Measurements from ENCODE around the gene PRMT7. TPM values are rescaled to one million over a fixed set of nuclear protein-coding genes. Genes with fewer than 3 reads are reported as not detected.

Gene PRMT7
- polyA plus RNA-seq, 1 donor (not counting 4 experiments of a cell fraction or from before 2014, with no cell fraction given): 27.4 TPM

- Histone ChIP-seq H3K4me1 (ENCODE audit: control insufficient read depth, extremely low read depth, insufficient read depth, low read length) (no peaks in the 10 kb centered on the region), H3K4me3 (ENCODE audit: control insufficient read depth in 2 of 3, extremely low read depth in 1 of 3, insufficient read depth in 2 of 3, low read depth in 1 of 3, low read length in 3 of 3) (no peak overlapping the region), H2AFZ (ENCODE audit: control insufficient read depth, low read length) (no peak overlapping the region), H3K79me2 (ENCODE audit: control insufficient read depth, insufficient read depth, low read length) (peaks cover 9% of the 10 kb centered on the region), H3K9me1 (ENCODE audit: control insufficient read depth, extremely low read depth, insufficient read depth, low read length) (no peaks in the 10 kb centered on the region), H3K36me3 (ENCODE audit: control insufficient read depth in 2 of 2, extremely low read depth in 1 of 2, insufficient read depth in 2 of 2, low read length in 2 of 2) (peaks cover 12 to 14% of the 10 kb centered on the region in 2 experiments), H3K27ac (ENCODE audit: control insufficient read depth, insufficient read depth, low read length) (no peak overlapping the region), H3K9me3 (ENCODE audit: control insufficient read depth, low read depth, low read length) (no peaks in the 10 kb centered on the region), H3K4me2 (ENCODE audit: control insufficient read depth, extremely low read depth, insufficient read depth, low read depth, low read length) (no peak overlapping the region), H3K9ac (ENCODE audit: control insufficient read depth, extremely low read depth, insufficient read depth, low read length) (no peak overlapping the region), H4K20me1 (ENCODE audit: control insufficient read depth, extremely low read depth, insufficient read depth, low read length) (no peaks in the 10 kb centered on the region), H3K27me3 (ENCODE audit: control insufficient read depth, extremely low read depth, insufficient read depth, low read length) (no peaks in the 10 kb centered on the region)
- DNase-seq (ENCODE audit: low read depth, low spot score) (no peak), FAIRE-seq (no peak)
- dilution Hi-C loops (cut with MboI; ENCODE audit: extremely low pct_ligation_motif_present, low sequenced_read_pairs): no loop called here
- TF ChIP-seq EZH2 (IDR thresholded peaks at IDR 0.05; ENCODE audit: low read length) (no peak), CTCF (optimal IDR thresholded peaks at IDR 0.05 in 1 of 3, IDR thresholded peaks at IDR 0.05 in 1 of 3, conservative IDR thresholded peaks at IDR 0.05 in 1 of 3; ENCODE audit: extremely low read depth in 1 of 3, insufficient read depth in 2 of 3, low read length in 3 of 3) (no peak)
These were observed 29.3 kb upstream of the PRMT7 start for GRCh38 chr16:68281368-68282063.

- no peaks in the 10 kb centered on the region for H4K20me1 ChIP-seq (ENCODE audit: control insufficient read depth, extremely low read depth, insufficient read depth, low read length)
- no peak overlapping the region for H3K9ac ChIP-seq (ENCODE audit: control insufficient read depth, extremely low read depth, insufficient read depth, low read length)
- no peak overlapping the region for H3K27ac ChIP-seq (ENCODE audit: control insufficient read depth, insufficient read depth, low read length)
These were observed 28.8 kb upstream of the PRMT7 start for GRCh38 chr16:68282064-68282452.

More at GRCh38 chr16:68282064-68282452, 28.8 kb upstream of the PRMT7 start:
- Histone ChIP-seq H3K79me2 (ENCODE audit: control insufficient read depth, insufficient read depth, low read length) (peaks cover 8% of the 10 kb centered on the region), H3K4me2 (ENCODE audit: control insufficient read depth, extremely low read depth, insufficient read depth, low read depth, low read length) (no peak overlapping the region), H3K9me1 (ENCODE audit: control insufficient read depth, extremely low read depth, insufficient read depth, low read length) (no peaks in the 10 kb centered on the region), H3K36me3 (ENCODE audit: control insufficient read depth in 2 of 2, extremely low read depth in 1 of 2, insufficient read depth in 2 of 2, low read length in 2 of 2) (peaks cover 13 to 14% of the 10 kb centered on the region in 2 experiments), H3K4me1 (ENCODE audit: control insufficient read depth, extremely low read depth, insufficient read depth, low read length) (peaks cover 1% of the 10 kb centered on the region), H3K9me3 (ENCODE audit: control insufficient read depth, low read depth, low read length) (no peaks in the 10 kb centered on the region), H3K27me3 (ENCODE audit: control insufficient read depth, extremely low read depth, insufficient read depth, low read length) (no peaks in the 10 kb centered on the region), H2AFZ (ENCODE audit: control insufficient read depth, low read length) (no peak overlapping the region), H3K4me3 (ENCODE audit: control insufficient read depth in 2 of 3, extremely low read depth in 1 of 3, insufficient read depth in 2 of 3, low read depth in 1 of 3, low read length in 3 of 3) (no peak overlapping the region)
- dilution Hi-C loops (cut with MboI; ENCODE audit: extremely low pct_ligation_motif_present, low sequenced_read_pairs): no loop called here
- DNase-seq (ENCODE audit: low read depth, low spot score): no peak
- FAIRE-seq: no peak
- TF ChIP-seq EZH2 (IDR thresholded peaks at IDR 0.05; ENCODE audit: low read length) (no peak), CTCF (optimal IDR thresholded peaks at IDR 0.05 in 1 of 3, IDR thresholded peaks at IDR 0.05 in 1 of 3, conservative IDR thresholded peaks at IDR 0.05 in 1 of 3; ENCODE audit: extremely low read depth in 1 of 3, insufficient read depth in 2 of 3, low read length in 3 of 3) (no peak)

All from keratinocyte (primary cell).